ENCODE measurements around the gene GADD45B. TPM values are rescaled to one million over a fixed set of nuclear protein-coding genes. Genes with fewer than 3 reads are reported as not detected.

Gene GADD45B
- total RNA-seq, 1 donor from 2014 or later: 1.2 TPM

GRCh38 chr19:2453431-2454025, 22.4 kb upstream of the GADD45B start:
- H3K27me3 Mint-ChIP-seq (ENCODE audit: unreplicated experiment): peaks cover 8% of the 10 kb centered on the region
- H3K4me1 Mint-ChIP-seq (ENCODE audit: unreplicated experiment): peaks cover 3% of the 10 kb centered on the region
- H3K9me3 Mint-ChIP-seq (ENCODE audit: unreplicated experiment): no peaks in the 10 kb centered on the region
- DNase-seq (ENCODE audit: low spot score): no peak
- no peak overlapping the region for H3K27ac Mint-ChIP-seq (ENCODE audit: unreplicated experiment)
- H3K4me3 Mint-ChIP-seq (ENCODE audit: unreplicated experiment): no peak overlapping the region
- TF ChIP-seq CTCF (IDR thresholded peaks at IDR 0.05; ENCODE audit: unreplicated experiment): no peak
- H3K36me3 Mint-ChIP-seq (ENCODE audit: low read depth, unreplicated experiment): no peaks in the 10 kb centered on the region

GRCh38 chr19:2454199-2454961, 21.5 kb upstream of the GADD45B start:
- TF ChIP-seq CTCF (IDR thresholded peaks at IDR 0.05; ENCODE audit: unreplicated experiment): no peak
- Mint-ChIP-seq H3K4me3 (ENCODE audit: unreplicated experiment) (peak overlapping the region; percentile 91), H3K9me3 (ENCODE audit: unreplicated experiment) (no peaks in the 10 kb centered on the region), H3K4me1 (ENCODE audit: unreplicated experiment) (peaks cover 3% of the 10 kb centered on the region), H3K27me3 (ENCODE audit: unreplicated experiment) (peaks cover 8% of the 10 kb centered on the region), H3K27ac (ENCODE audit: unreplicated experiment) (peak overlapping the region; percentile 22), H3K36me3 (ENCODE audit: low read depth, unreplicated experiment) (no peaks in the 10 kb centered on the region)
- no peak for DNase-seq (ENCODE audit: low spot score)

- Mint-ChIP-seq H3K36me3 (ENCODE audit: low read depth, unreplicated experiment) (no peaks in the 10 kb centered on the region), H3K4me3 (ENCODE audit: unreplicated experiment) (peak overlapping the region; percentile 91), H3K4me1 (ENCODE audit: unreplicated experiment) (peaks cover 3% of the 10 kb centered on the region), H3K9me3 (ENCODE audit: unreplicated experiment) (no peaks in the 10 kb centered on the region), H3K27me3 (ENCODE audit: unreplicated experiment) (peaks cover 8% of the 10 kb centered on the region), H3K27ac (ENCODE audit: unreplicated experiment) (peak overlapping the region; percentile 22)
- TF ChIP-seq CTCF (IDR thresholded peaks at IDR 0.05; ENCODE audit: unreplicated experiment): no peak
- no peak for DNase-seq (ENCODE audit: low spot score)
Measured at GRCh38 chr19:2454962-2455850, 20.7 kb upstream of the GADD45B start.

- Mint-ChIP-seq H3K4me1 (ENCODE audit: unreplicated experiment) (peaks cover 3% of the 10 kb centered on the region), H3K27ac (ENCODE audit: unreplicated experiment) (no peak overlapping the region), H3K27me3 (ENCODE audit: unreplicated experiment) (peaks cover 8% of the 10 kb centered on the region), H3K36me3 (ENCODE audit: low read depth, unreplicated experiment) (peaks cover under 1% of the 10 kb centered on the region), H3K4me3 (ENCODE audit: unreplicated experiment) (peak overlapping the region; percentile 91), H3K9me3 (ENCODE audit: unreplicated experiment) (no peaks in the 10 kb centered on the region)
- no peak for TF ChIP-seq CTCF (IDR thresholded peaks at IDR 0.05; ENCODE audit: unreplicated experiment)
- DNase-seq (ENCODE audit: low spot score): no peak
Measured at GRCh38 chr19:2455851-2456570, 19.9 kb upstream of the GADD45B start.

All from endothelial cell (in vitro differentiated cells).